Upper lobe of left lung (tissue), 4 donors: Measurements from ENCODE around the gene MRPL1.

Source experiments
- CTCF ChIP-seq, 6 experiments: fragments of 450-650 bp in 4 of 6; fragments of 200-600 bp in 2 of 6; sonication (generic) in 2 of 6; IDR thresholded peaks; one replicate each; pipeline ENCODE4 v1.5.1; 2016 to 2019; ENCODE audit warnings: antibody characterized with exemption in 6 of 6
- EP300 ChIP-seq, 4 donors: sonication (generic); formaldehyde crosslinking; IDR thresholded peaks; one replicate each; pipeline ENCODE4 v1.5.1; 2017; ENCODE audit warnings: antibody characterized with exemption in 4 of 4, control low read depth in 2 of 4
- POLR2AphosphoS5 ChIP-seq, 2 donors: sonication (generic); formaldehyde crosslinking; IDR thresholded peaks; one replicate each; pipeline ENCODE4 v1.5.1; 2017; ENCODE audit warnings: antibody characterized with exemption in 2 of 2

GRCh38 chr4:77994194-77994721, 131.6 kb downstream of the MRPL1 start:
- TF ChIP-seq CTCF (IDR thresholded peaks at IDR 0.05) (peak in 3 of 6 experiments; percentile 33 to 43 (median 42)), POLR2AphosphoS5 (IDR thresholded peaks at IDR 0.05) (no peak), EP300 (IDR thresholded peaks at IDR 0.05) (no peak)
